Peyer's patch (tissue), 4 donors: ENCODE data around the gene EN2.

Source experiments
- POLR2A ChIP-seq, 2 donors: fragments of 450-650 bp; IDR thresholded peaks; one replicate each; pipeline ENCODE4 v1.5.1; 2017; ENCODE audit warnings: antibody characterized with exemption in 2 of 2, mild to moderate bottlenecking in 2 of 2, moderate library complexity in 2 of 2
- TF ChIP-seq, protein P1 (sequence below), 6 experiments: fragments of 450-650 bp in 4 of 6; fragments of 200-600 bp in 2 of 6; sonication (generic) in 1 of 6; IDR thresholded peaks; one replicate each; pipeline ENCODE4 v1.5.1; 2017 to 2019; ENCODE audit warnings: antibody characterized with exemption in 6 of 6, mild to moderate bottlenecking in 3 of 6, moderate library complexity in 1 of 6

DNA sequence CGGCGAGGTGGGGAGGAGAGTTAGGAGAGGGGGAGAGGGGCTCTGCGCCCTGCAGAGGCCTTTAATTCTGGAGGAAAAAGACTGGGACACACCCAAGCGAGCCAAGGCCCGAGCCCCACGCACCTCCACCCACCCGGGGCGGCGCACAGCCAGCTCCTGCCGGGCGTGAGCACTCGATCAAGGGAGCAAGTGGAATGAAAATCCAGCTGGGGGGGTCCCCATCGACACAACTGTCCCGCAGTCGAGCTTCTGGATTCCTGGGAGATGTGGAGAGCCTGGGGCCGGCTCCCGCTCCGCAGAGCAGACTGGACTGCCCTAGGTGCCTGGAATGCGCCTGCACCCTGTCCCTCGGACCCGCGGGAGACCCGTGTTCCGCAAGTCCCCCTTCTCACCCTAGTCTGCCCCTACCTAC, 7.4 kb upstream of the EN2 start:
- TF ChIP-seq, protein P1, sequence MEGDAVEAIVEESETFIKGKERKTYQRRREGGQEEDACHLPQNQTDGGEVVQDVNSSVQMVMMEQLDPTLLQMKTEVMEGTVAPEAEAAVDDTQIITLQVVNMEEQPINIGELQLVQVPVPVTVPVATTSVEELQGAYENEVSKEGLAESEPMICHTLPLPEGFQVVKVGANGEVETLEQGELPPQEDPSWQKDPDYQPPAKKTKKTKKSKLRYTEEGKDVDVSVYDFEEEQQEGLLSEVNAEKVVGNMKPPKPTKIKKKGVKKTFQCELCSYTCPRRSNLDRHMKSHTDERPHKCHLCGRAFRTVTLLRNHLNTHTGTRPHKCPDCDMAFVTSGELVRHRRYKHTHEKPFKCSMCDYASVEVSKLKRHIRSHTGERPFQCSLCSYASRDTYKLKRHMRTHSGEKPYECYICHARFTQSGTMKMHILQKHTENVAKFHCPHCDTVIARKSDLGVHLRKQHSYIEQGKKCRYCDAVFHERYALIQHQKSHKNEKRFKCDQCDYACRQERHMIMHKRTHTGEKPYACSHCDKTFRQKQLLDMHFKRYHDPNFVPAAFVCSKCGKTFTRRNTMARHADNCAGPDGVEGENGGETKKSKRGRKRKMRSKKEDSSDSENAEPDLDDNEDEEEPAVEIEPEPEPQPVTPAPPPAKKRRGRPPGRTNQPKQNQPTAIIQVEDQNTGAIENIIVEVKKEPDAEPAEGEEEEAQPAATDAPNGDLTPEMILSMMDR (IDR thresholded peaks at IDR 0.05) = no peak
- TF ChIP-seq POLR2A (IDR thresholded peaks at IDR 0.05) = no peak
